Gastroesophageal sphincter (tissue), 3 donors: Measurements from ENCODE around the gene CYREN.

Source experiments
- CTCF ChIP-seq, 4 experiments: fragments of 200-600 bp in 2 of 4; fragments of 450-650 bp in 2 of 4; sonication (generic) in 1 of 4; IDR thresholded peaks; one replicate each; pipeline ENCODE4 v1.5.1; 2017 to 2019; ENCODE audit warnings: antibody characterized with exemption in 4 of 4, mild to moderate bottlenecking in 2 of 4, moderate library complexity in 2 of 4
- POLR2A ChIP-seq, 2 donors: fragments of 450-650 bp; IDR thresholded peaks; one replicate each; pipeline ENCODE4 v1.6.1; 2017; ENCODE audit warnings: antibody characterized with exemption in 2 of 2, mild to moderate bottlenecking in 2 of 2, moderate library complexity in 1 of 2
- POLR2AphosphoS5 ChIP-seq: sonication (generic); formaldehyde crosslinking; IDR thresholded peaks from one replicate; pipeline ENCODE4 v1.6.1; 2017; ENCODE audit warnings: antibody characterized with exemption

- TF ChIP-seq POLR2A (IDR thresholded peaks at IDR 0.05) = no peak
- TF ChIP-seq CTCF (IDR thresholded peaks at IDR 0.05) = no peak
- TF ChIP-seq POLR2AphosphoS5 = no peak
Observed at GRCh38 chr7:135166338-135166990, 4.0 kb downstream of the CYREN start.
